NCI-H446 (cell line): ENCODE measurements around the gene POLR2E.
"Not testable (repeated sequence)": the region's sequence is repeated elsewhere in the genome, so short reads cannot be mapped to it uniquely, and the experiment has no call there.

Experiments used
- DNase-seq, 2 experiments: peaks; one replicate each; lab custom pipeline; 2025; lab: John Stamatoyannopoulos, UW

POLR2E gene

DNA sequence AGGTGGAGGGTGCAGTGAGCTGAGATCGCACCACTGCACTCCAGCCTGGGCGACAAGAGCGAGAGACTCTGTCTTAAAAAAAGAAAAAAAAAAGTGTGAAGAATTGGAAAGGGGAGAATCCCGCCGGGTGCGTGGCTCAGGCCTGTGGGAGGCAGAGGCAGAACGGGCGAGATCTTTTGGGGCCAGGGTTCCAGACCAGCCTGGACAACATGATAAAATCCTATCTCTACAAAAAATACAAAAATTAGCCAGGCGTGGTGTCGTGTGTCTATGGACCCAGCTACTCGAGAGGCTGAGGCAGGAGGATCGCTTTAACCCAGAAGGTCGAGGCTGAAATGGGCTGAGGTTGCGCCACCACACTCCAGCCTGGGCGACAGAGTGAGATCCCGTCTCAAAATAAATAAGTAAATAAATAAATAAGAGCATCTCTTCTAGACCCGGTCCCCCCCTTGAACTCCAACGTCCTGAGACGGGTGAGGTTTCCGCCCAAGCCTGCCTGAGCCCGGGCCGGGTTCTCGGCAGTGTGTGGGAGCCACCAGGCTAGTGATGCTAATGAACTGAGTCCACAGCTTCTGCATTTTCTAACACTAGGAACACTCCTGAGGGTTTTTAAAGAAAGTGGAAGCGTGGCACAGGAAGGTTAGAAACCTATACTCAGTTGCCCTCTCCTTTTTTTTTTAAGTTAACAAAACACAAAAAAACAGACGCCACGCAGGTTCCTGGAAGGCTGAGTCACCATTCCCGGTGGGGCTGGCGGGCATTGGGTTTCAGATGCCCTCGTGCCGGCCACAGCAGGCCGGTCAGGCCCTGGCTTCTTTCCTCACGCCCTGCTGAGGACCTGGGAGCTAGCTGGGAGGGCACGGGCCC, 30.7 kb upstream of the POLR2E start:
- DNase-seq: no peak

DNA sequence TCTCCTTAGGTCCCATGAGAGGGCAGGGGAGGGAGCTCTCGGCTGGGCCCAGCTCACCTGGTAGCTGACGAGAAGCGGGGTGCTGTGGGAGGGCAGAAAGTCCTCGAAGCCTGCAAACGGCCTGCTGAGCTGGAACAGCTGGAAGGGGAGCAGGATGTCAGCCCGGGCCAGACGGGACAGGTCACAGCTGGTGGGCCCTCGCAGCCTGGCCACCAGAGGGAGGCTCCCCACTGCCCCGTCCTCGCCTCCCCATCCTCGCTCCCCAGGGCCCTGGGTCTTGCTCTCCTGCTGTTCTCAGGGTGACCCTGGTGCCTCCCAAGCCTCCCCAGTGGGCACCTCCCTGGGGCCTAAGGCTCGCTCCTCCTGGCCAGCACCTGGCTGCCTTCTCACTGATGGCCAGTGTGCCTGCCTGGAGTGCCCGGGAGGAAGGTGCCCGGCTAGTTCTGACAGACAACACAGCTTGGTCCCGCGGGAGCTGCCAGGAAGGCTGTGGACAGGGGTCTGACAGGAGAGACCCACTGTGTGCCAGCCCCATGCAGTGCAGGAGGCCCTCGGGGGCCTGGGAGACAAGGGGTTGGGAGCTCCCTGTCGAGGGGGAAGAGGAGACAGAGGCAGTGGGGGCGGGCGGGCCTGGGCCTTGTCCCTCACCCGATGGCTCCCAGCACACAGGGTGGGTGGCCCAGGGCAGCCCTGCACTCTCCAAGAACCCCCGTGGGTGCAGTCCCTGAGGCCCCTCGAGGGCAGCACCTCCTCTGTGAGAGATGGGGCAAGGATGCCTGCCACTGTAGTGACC, 28.9 kb upstream of the POLR2E start:
- no peak for DNase-seq

GRCh38 chr19:1123381-1123780, 28.2 kb upstream of the POLR2E start:
- DNase-seq: no peak

DNA sequence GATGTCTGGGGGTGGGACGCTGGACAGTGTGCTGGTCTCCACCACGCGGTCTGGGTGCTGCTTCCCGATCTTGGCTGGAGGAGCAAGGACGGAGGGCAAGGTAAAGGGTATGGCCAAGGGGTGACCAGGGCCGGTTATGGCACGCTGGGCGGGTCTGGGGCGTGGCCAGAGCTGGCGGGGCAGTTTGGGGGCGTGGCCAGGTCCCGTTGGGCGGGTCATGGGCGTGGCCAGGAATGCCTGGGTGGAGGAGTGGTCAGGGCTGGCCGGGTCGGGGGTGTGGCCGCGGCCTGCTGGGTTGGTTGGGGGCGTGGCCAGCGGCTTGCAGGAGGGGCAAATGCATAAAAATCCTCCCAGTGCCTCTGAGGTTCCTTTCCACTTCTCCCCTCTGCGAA, 27.8 kb upstream of the POLR2E start:
- DNase-seq: no peak

GRCh38 chr19:1122021-1122971, 27.1 kb upstream of the POLR2E start:
- no peak for DNase-seq

- DNase-seq: no peak
Measured at GRCh38 chr19:1121395-1121794, 26.2 kb upstream of the POLR2E start.

- no peak for DNase-seq
Measured at GRCh38 chr19:1119475-1120217, 24.5 kb upstream of the POLR2E start.

DNA sequence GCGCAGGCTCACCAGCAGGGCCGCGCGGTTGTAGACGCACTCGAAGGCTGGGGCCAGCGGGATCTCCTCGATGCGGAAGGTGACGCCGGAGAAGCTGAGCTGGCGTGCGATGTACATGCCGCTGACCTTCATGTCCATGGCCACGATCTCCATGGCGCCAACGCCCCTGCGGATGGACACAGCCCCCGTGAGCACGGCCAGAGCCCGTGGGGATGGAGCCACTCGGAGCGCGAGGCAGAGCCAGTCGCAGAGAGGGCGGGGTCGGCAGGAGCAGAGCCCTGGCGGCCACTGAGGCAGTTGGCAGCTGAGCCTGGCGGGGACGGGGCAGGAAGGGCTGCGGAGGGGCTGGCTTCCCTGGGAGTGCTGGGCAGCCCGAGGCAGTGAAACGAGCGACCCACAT, 23.8 kb upstream of the POLR2E start:
- no peak for DNase-seq

GRCh38 chr19:1117654-1118053, 22.5 kb upstream of the POLR2E start:
- no peak for DNase-seq

- DNase-seq: no peak
Measured at GRCh38 chr19:1116726-1117581, 21.8 kb upstream of the POLR2E start.

GRCh38 chr19:1115646-1116420, 20.7 kb upstream of the POLR2E start:
- DNase-seq: no peak

- not testable (repeated sequence) for DNase-seq
Measured at GRCh38 chr19:1114728-1115127, 19.6 kb upstream of the POLR2E start.

- DNase-seq: no peak
Measured at GRCh38 chr19:1113986-1114483, 18.9 kb upstream of the POLR2E start.

GRCh38 chr19:1113030-1113985, 18.1 kb upstream of the POLR2E start:
- DNase-seq: peak; percentile 37 to 81

DNA sequence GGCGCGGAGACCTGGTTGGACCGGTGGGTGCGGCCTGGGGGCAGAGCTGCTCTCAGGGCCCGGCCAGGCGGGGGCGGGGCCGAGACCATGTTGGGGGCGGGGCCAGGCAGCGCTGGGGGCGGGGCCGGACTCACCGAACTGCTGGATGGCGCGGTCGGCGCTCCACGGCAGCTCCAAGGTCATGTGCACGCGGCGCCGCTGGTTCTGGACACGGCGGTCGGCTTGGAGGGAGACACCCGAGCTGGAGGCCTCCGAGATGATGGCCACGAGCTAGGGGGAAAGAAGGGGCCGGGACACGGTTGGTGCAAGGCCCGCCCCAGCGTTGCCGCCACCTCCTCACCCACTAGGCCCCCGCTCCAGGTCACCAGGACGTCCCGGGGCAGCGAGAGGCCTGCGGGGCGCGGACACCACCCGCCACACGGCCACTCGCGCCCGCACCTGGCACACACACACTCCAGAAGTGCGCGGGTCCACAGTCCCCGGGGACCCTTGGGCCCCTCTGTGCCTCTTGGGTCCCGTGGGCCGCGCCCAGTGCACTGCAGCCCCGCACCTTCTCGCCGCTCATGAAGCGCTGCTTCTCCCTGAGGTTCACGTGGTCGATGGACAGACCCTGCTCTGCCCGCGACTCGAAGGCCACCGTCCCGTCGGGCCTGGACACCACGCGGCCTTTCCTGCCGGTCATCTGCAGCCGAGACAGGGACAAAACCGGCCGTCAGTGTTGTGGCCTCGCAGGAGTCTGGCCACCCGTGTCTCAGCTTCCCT, 17.3 kb upstream of the POLR2E start:
- DNase-seq: no peak

DNA sequence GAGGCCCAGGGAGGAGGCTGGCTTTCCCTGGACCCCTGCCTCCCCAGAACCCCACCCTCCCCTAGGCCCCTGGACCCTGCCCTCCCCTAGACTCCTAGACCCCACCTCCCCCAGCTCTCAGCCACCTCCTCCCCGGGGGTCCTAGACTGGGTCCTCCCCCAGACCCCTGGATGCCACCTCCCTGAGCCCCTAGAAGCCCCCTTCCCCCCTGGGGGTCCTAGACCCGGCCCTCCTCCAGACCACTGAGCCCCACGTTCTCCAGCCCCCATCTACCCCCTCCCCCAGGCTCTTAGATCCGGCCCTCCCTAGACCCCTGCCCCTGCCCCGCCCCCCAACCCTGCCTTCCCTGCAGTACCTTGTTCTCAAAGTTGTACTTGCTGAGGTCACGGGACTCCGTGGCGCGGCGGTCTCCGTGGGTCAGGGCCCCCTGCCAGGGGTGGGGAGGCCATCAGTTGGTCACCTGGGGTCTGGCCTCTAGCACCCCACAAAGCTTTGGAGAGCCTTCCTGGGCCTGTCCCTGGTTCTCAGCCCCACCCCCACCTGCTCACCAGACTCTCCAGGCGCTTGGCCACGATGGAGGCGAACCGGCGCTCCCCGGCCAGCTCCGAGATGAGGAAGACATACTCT, 16.6 kb upstream of the POLR2E start:
- no peak for DNase-seq
